Upper lobe of left lung (tissue), 6 donors: ENCODE data around the gene CCDC174. TPM values are rescaled to one million over a fixed set of nuclear protein-coding genes. Genes with fewer than 3 reads are reported as not detected.

Source experiments
- ATAC-seq, 2 donors: fragments of 200-7000 bp; cut with Tn5 transposase; one replicate each; pipeline ENCODE4 v1.9.1; 2022; ENCODE audit warnings: mild to moderate bottlenecking in 2 of 2, moderate library complexity in 2 of 2; ENCODE audit not compliant: low FRiP score in 2 of 2
- DNase-seq, 2 donors: peaks; one replicate each; pipeline ENCODE4 v3.0.0-alpha.2; 2019 to 2020
- H3K27ac ChIP-seq, 4 donors: fragments of 200-600 bp; sonication (generic); one replicate each; pipeline ENCODE4 v1.5.1; 2016 to 2019
- H3K27me3 ChIP-seq, 4 donors: fragments of 200-600 bp; sonication (generic); one replicate each; pipeline ENCODE4 v1.5.1; 2017 to 2019
- H3K36me3 ChIP-seq, 4 donors: fragments of 200-600 bp; sonication (generic); one replicate each; pipeline ENCODE4 v1.5.1; 2016 to 2019
- H3K4me1 ChIP-seq, 4 donors: fragments of 200-600 bp; sonication (generic); one replicate each; pipeline ENCODE4 v1.5.1; 2018 to 2019
- H3K4me3 ChIP-seq, 4 donors: fragments of 200-600 bp; sonication (generic); one replicate each; pipeline ENCODE4 v1.5.1; 2017 to 2019; ENCODE audit warnings: mild to moderate bottlenecking in 2 of 4, moderate library complexity in 1 of 4
- H3K9me3 ChIP-seq, 4 donors: fragments of 200-600 bp; sonication (generic); one replicate each; pipeline ENCODE4 v1.5.1; 2018 to 2019
- CTCF ChIP-seq, 6 experiments: fragments of 450-650 bp in 4 of 6; fragments of 200-600 bp in 2 of 6; sonication (generic) in 2 of 6; IDR thresholded peaks; one replicate each; pipeline ENCODE4 v1.5.1; 2016 to 2019; ENCODE audit warnings: antibody characterized with exemption in 6 of 6
- EP300 ChIP-seq, 4 donors: sonication (generic); formaldehyde crosslinking; IDR thresholded peaks; one replicate each; pipeline ENCODE4 v1.5.1; 2017; ENCODE audit warnings: antibody characterized with exemption in 4 of 4, control low read depth in 2 of 4
- POLR2A ChIP-seq, 4 donors: fragments of 450-650 bp; IDR thresholded peaks; one replicate each; pipeline ENCODE4 v1.5.1; 2016 to 2017; ENCODE audit warnings: antibody characterized with exemption in 4 of 4, mild to moderate bottlenecking in 2 of 4
- POLR2AphosphoS5 ChIP-seq, 2 donors: sonication (generic); formaldehyde crosslinking; IDR thresholded peaks; one replicate each; pipeline ENCODE4 v1.5.1; 2017; ENCODE audit warnings: antibody characterized with exemption in 2 of 2
- WGBS, 2 donors: methylation state at CpG; one replicate each; pipeline ENCODE4 v1.1.5; 2017 to 2018; 5-methylcytosine and 5-hydroxymethylcytosine counted together
- total RNA-seq, 6 donors: library from RNA; depleted of rRNA in 4 of 6; stranded (reverse); fragments of >200 nt in 4 of 6; gene quantifications; one replicate each; pipeline versions ENCODE4 v1.1.0 to v1.2.1, GENCODE V29; 2016 to 2021
- donor health status: DM: no; HTN: no; CAD: no; lungs with moderate emphysema.
- donor health status: DM: no; HTN: yes; CAD: no; lungs with severe emphysema.

The CCDC174 gene
- total RNA-seq, 6 donors from 2014 or later: 14.1 to 28.3 (median 21.8) TPM

GRCh38 chr3:14631101-14631497 lies 20.5 kb upstream of the CCDC174 start:
- Histone ChIP-seq H3K36me3 (no peaks in the 10 kb centered on the region), H3K27ac (no peak overlapping the region), H3K9me3 (no peaks in the 10 kb centered on the region), H3K4me1 (no peaks in the 10 kb centered on the region), H3K4me3 (no peak overlapping the region), H3K27me3 (no peaks in the 10 kb centered on the region)
- ATAC-seq (no peak), DNase-seq (no peak)
- WGBS, 2 donors: 71 to 72% methylated on average over 3 to 5 of the region's 5 CpGs
- TF ChIP-seq EP300 (IDR thresholded peaks at IDR 0.05) (no peak), POLR2AphosphoS5 (IDR thresholded peaks at IDR 0.05) (no peak), CTCF (IDR thresholded peaks at IDR 0.05) (no peak), POLR2A (IDR thresholded peaks at IDR 0.05) (no peak)

- ATAC-seq (no peak), DNase-seq (no peak)
- H3K4me3 ChIP-seq: no peak overlapping the region
- H3K4me1 ChIP-seq: no peaks in the 10 kb centered on the region
- no peaks in the 10 kb centered on the region for H3K27me3 ChIP-seq
- no peaks in the 10 kb centered on the region for H3K9me3 ChIP-seq
- no peaks in the 10 kb centered on the region for H3K36me3 ChIP-seq
- TF ChIP-seq POLR2AphosphoS5 (IDR thresholded peaks at IDR 0.05) (no peak), POLR2A (IDR thresholded peaks at IDR 0.05) (no peak), CTCF (IDR thresholded peaks at IDR 0.05) (no peak), EP300 (IDR thresholded peaks at IDR 0.05) (no peak)
- 81 to 82% methylated on average over 8 of the region's 8 CpGs for WGBS, 2 donors
- no peak overlapping the region for H3K27ac ChIP-seq
Observed at GRCh38 chr3:14631687-14632441, 19.7 kb upstream of the CCDC174 start.

GRCh38 chr3:14632442-14632930 lies 19.1 kb upstream of the CCDC174 start:
- WGBS, 2 donors: 49 to 59% methylated on average over 4 of the region's 4 CpGs
- no peaks in the 10 kb centered on the region for H3K4me1 ChIP-seq
- no peaks in the 10 kb centered on the region for H3K27me3 ChIP-seq
- H3K4me3 ChIP-seq: no peak overlapping the region
- TF ChIP-seq CTCF (IDR thresholded peaks at IDR 0.05) (no peak), EP300 (IDR thresholded peaks at IDR 0.05) (no peak), POLR2AphosphoS5 (IDR thresholded peaks at IDR 0.05) (no peak), POLR2A (IDR thresholded peaks at IDR 0.05) (no peak)
- no peak overlapping the region for H3K27ac ChIP-seq
- H3K36me3 ChIP-seq: no peaks in the 10 kb centered on the region
- ATAC-seq (no peak), DNase-seq (no peak)
- no peaks in the 10 kb centered on the region for H3K9me3 ChIP-seq

- TF ChIP-seq POLR2AphosphoS5 (IDR thresholded peaks at IDR 0.05) (no peak), CTCF (IDR thresholded peaks at IDR 0.05) (no peak), EP300 (IDR thresholded peaks at IDR 0.05) (no peak), POLR2A (IDR thresholded peaks at IDR 0.05) (no peak)
- Histone ChIP-seq H3K27ac (no peak overlapping the region), H3K4me1 (no peaks in the 10 kb centered on the region), H3K9me3 (no peaks in the 10 kb centered on the region), H3K27me3 (no peaks in the 10 kb centered on the region), H3K4me3 (no peak overlapping the region), H3K36me3 (no peaks in the 10 kb centered on the region)
- ATAC-seq: no peak
- no peak for DNase-seq
- WGBS, 2 donors: 84 to 85% methylated on average over 5 to 6 of the region's 6 CpGs
Observed at GRCh38 chr3:14633417-14633816, 18.1 kb upstream of the CCDC174 start.
